HG03095 (cell line): ENCODE results near the gene TBR1.

ENCODE experiments used
- ATAC-seq: cut with Tn5 transposase; IDR thresholded peaks from one replicate; pipeline ENCODE4 v1.9.1; 2021; ENCODE audit warnings: moderate library complexity; ENCODE audit not compliant: unreplicated experiment

Gene TBR1

GRCh38 chr2:161415987-161416707, at the start of gene TBR1:
Gene TBR1 (plus strand): TSS chr2:161416297. CDS start chr2:161416411, 114 bp downstream.
- no peak for ATAC-seq

GRCh38 chr2:161367675-161368074, 48.4 kb upstream of the TBR1 start:
- no peak for ATAC-seq

DNA sequence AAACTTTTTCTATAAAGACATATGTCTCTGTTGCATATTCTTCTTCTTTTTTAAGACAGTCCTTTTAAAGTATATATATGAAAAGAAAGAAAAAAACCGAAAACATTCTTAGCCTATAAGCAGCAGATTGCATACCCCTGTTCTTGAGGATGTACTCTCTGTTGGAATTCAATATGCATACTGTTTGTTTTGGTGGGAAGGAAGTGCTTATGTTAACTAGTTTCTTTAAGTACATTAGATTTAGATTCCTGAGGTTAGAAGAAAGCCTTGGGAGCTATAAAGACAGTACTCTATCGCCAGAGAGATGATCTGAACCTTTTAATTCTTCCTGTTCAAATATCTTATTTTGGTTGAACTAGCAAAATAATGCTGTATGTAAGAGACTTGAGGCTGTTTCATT, 46.8 kb upstream of the TBR1 start:
- ATAC-seq = no peak

- no peak for ATAC-seq
Measured at GRCh38 chr2:161370981-161371380, 45.1 kb upstream of the TBR1 start.

GRCh38 chr2:161371869-161372268, 44.2 kb upstream of the TBR1 start:
- ATAC-seq = no peak

DNA sequence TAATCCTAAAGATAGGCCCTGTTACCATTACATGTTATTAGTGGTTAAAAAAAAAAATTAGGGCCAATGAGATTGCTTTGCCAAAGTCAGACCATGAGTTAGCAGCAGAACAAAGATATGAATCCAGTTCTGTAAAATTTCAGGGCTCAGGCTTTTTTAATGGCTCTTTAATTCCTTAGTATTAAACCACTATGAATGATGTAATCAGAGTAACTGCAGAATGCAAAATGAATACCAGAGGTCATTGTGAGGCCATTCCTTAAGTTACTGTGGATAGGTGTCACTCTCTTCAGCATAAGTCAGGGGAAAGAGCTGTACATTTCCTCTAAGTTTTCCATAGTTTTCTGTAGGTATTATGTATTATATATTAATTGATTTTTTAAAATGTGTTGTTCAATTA, 42.2 kb upstream of the TBR1 start:
- no peak for ATAC-seq

- ATAC-seq = no peak
Measured at GRCh38 chr2:161374446-161374845, 41.7 kb upstream of the TBR1 start.

DNA sequence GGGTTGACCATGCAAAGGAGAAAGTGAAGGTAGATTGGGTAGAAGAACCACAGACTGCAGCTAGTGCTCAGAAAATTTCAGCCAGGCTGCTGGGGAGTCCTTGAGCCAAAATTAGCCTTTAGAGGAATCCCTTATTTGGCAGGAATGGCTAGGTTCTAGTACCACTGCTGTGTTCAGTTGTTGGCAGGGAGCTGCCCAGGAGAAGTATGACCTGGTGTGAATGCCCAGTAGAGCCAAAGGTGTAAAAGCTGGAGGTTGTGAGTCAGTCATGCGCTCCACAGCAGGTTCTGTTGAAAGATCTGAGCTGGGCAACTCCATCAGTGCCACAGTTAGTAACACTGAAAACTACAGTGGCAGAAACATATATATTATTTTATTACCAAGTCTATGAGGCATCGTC, 36.4 kb upstream of the TBR1 start:
- no peak for ATAC-seq

GRCh38 chr2:161381546-161381945, 34.6 kb upstream of the TBR1 start:
- ATAC-seq = no peak

DNA sequence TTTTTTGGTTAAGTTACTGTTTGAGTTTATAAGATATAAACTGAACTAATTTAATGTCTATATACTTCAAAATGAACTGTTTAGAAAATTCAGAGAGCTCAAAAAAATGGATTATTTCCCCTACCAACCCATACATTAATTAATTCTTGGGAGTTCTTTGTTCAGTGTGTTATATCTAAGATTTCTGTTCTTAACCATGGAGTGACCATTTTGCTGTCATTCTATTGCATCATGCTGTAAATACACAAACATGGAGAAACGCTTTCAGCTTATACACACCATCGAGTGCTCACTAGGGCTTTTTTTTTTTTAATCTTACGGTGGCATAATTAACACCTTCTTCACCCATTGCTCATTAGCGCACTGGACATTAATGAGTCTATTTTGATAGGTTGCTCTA, 33.4 kb upstream of the TBR1 start:
- no peak for ATAC-seq

GRCh38 chr2:161384864-161385263, 31.2 kb upstream of the TBR1 start:
- ATAC-seq = peak; percentile 66

DNA sequence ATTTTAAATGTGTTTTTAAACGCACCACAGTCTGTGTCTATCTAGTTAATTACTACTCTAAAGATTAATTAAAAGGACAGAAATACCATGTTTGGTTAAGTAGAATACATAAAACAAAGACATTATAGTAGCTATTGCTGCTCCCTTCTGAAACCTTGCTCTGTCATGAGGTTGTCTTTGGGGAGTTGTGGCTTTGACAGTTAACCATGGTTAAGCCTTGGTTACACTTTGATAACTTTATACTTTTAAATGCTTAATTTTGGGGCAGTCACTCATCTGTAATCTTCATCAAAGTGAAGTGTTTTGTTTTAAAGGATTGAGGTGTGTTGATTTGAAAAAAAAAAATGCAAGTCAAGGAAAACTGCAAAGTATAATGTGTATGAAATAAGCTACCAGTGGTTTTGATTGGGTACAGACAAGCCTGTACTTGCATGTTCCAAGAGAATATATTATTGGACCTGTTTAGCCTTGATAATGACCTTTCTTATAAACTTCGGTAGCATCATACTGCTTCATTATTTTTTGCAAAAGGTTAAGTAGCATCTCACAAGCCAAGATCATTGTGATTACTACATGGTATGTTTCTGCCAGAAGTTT, 29.8 kb upstream of the TBR1 start:
- peak; percentile 59 for ATAC-seq

- peak; percentile 33 for ATAC-seq
Measured at GRCh38 chr2:161388146-161388779, 27.8 kb upstream of the TBR1 start.

DNA sequence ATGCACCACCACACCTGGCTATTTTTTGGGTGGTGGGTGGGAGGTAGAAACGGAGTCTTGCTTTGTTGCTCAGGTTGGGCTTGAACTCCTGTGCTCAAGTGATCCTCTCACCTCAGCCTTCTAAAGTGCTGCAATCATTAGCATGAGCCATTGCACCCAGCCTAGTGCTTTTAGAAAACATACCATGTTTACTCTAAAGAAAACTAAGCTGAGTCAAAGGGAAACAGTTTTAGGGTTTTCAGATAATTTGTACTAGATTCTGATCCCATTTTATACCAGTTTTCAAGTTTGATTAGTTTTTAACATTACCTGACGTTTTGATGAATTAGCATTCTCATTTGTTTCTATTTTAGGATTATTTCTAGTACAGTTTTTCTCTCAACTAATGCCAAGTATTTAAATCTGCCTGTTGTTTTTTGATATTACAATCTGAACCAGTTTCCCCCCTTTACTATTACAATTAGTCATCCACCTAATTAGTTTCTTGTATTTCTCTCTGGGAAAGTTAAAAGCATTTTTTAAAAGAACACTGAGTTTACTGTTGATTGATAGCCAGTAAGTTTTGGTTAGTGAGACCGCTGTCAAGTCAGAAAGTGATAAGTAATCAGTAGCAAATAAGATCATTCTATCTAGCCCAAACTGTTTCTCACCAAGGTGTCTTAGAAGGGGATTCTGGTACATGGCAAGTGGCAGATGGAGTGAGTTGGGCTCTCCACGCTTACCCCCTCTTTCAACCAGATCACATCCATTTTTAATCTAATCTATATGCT, 24.2 kb upstream of the TBR1 start:
- ATAC-seq = no peak

GRCh38 chr2:161400076-161400475, 16.0 kb upstream of the TBR1 start:
- no peak for ATAC-seq

DNA sequence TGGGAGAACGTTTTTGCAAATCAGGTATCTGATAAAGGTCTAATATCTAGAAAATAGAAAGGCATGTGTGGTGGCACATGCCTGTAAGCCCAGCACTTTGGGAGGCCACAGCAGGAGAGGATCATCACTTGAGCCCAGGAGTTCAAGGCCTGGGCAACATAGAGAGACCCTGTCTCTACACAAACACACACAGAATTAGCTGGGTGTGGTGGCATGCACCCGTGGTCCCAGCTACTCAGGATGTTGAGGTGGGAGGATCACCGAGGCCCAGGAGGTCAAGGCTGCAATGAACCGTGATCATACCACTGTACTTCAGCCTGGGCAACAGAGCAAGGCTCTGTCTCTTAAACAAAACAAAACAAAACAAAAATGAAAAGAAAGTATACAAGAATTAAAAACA, 13.8 kb upstream of the TBR1 start:
- no peak for ATAC-seq

DNA sequence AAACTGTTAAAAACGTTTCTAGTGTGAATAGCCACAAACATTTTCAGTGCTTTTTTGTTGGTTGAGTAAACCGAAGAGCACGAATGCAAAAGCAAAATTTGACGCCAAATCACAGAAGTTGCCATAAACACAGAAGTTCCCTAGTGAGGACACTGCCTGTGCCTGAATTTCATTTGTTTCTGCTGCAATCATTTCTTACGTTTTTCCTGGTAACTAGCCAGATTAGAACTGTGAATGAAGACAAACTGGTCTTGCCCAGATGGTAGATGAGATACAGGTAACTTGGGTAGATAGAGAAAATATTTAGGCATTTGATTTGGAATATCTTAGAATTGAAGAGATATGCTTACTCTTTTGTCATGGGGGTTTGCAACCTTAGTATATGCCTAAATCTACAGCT, 9.8 kb upstream of the TBR1 start:
- no peak for ATAC-seq

DNA sequence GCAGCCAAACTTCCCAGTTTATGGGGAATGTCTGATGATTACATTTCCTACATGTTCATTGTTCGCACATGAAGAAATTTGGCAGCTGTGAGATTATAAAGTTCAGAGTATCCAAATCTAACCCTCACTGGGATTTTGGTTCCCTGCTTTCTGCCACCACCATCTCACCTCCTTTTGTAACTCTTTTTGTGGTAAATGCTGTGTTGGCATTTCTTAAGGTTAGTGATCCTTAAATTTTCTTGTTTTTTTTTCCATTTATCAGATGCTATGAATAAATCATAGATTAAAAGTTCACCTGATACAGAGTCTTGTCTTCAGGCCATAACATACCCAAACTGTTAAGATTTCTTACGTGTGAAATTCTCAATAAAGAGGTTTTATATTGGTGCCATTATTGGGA, 8.5 kb upstream of the TBR1 start:
- ATAC-seq = no peak

GRCh38 chr2:161409308-161409907, 6.7 kb upstream of the TBR1 start:
- no peak for ATAC-seq

- ATAC-seq = no peak
Measured at GRCh38 chr2:161412346-161412745, 3.8 kb upstream of the TBR1 start.
